DND-41 (cell line): ENCODE data around the gene CXXC4.

Experiments used
- EZH2 ChIP-seq: IDR thresholded peaks from 3 replicates; pipeline ENCODE4 v1.6.1; 2012; ENCODE audit warnings: borderline replicate concordance, low read depth, mild to moderate bottlenecking, moderate library complexity, low read length, inconsistent platforms; ENCODE audit not compliant: severe bottlenecking
- TF ChIP-seq, protein P1 (sequence below): IDR thresholded peaks from 2 replicates; pipeline ENCODE4 v1.5.1; 2012; ENCODE audit warnings: borderline replicate concordance, low read length, moderate library complexity, mild to moderate bottlenecking; ENCODE audit not compliant: poor library complexity, severe bottlenecking; ENCODE audit errors: extremely low read depth

DNA sequence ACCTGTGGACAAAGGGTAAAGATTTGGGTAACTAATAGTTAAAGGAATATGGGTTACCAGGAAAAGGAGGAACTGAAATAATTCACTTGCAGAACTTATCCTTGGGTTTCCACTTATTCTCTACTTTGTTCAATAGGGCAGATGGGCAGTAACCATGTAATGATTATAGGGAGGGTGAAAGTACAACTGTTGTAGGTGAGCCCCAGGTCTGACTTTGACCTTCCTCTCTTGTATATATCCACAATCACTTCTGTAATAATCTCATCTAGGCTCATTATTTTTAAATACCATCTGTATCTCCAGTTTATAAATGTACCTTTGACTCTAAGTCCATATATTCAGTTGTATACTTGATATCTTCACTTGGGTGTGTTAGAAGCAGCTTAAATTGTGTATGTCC, 32.1 kb downstream of the CXXC4 start:
- TF ChIP-seq, protein P1, sequence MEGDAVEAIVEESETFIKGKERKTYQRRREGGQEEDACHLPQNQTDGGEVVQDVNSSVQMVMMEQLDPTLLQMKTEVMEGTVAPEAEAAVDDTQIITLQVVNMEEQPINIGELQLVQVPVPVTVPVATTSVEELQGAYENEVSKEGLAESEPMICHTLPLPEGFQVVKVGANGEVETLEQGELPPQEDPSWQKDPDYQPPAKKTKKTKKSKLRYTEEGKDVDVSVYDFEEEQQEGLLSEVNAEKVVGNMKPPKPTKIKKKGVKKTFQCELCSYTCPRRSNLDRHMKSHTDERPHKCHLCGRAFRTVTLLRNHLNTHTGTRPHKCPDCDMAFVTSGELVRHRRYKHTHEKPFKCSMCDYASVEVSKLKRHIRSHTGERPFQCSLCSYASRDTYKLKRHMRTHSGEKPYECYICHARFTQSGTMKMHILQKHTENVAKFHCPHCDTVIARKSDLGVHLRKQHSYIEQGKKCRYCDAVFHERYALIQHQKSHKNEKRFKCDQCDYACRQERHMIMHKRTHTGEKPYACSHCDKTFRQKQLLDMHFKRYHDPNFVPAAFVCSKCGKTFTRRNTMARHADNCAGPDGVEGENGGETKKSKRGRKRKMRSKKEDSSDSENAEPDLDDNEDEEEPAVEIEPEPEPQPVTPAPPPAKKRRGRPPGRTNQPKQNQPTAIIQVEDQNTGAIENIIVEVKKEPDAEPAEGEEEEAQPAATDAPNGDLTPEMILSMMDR: no peak
- TF ChIP-seq EZH2: no peak
